Endodermal cell (in vitro differentiated cells): ENCODE measurements around the gene CWC25. TPM values are rescaled to one million over a fixed set of nuclear protein-coding genes. Genes with fewer than 3 reads are reported as not detected.

Experiments
- DNase-seq: peaks from one replicate; pipeline ENCODE4 v3.0.0-alpha.2; 2017
- H3K27ac ChIP-seq: 2 replicates; pipeline ENCODE4 v1.5.1; 2013; ENCODE audit warnings: mild to moderate bottlenecking, low read depth, low read length, moderate library complexity
- H3K27me3 ChIP-seq: 2 replicates; pipeline ENCODE4 v1.6.1; 2013; ENCODE audit warnings: mild to moderate bottlenecking, low read length, moderate library complexity; ENCODE audit not compliant: insufficient read depth, control insufficient read depth, poor library complexity, severe bottlenecking
- H3K36me3 ChIP-seq: 2 replicates; pipeline ENCODE4 v1.7.0; 2013; ENCODE audit warnings: mild to moderate bottlenecking, low read length, moderate library complexity; ENCODE audit not compliant: control insufficient read depth, insufficient read depth
- H3K4me1 ChIP-seq: one replicate; pipeline ENCODE4 v1.7.0; 2013; ENCODE audit warnings: low read length; ENCODE audit not compliant: control insufficient read depth, insufficient read depth
- H3K4me3 ChIP-seq: 2 replicates; pipeline ENCODE4 v1.5.1; 2013; ENCODE audit warnings: mild to moderate bottlenecking, low read length, moderate library complexity
- H3K9ac ChIP-seq: 2 replicates; pipeline ENCODE4 v1.6.1; 2013; ENCODE audit warnings: mild to moderate bottlenecking, low read length, moderate library complexity; ENCODE audit not compliant: poor library complexity, severe bottlenecking; ENCODE audit errors: extremely low read depth
- H3K9me3 ChIP-seq: 2 replicates; pipeline ENCODE4 v1.6.1; 2013; ENCODE audit warnings: mild to moderate bottlenecking, low read length, moderate library complexity; ENCODE audit not compliant: control insufficient read depth
- H3K27ac Mint-ChIP-seq: 2 replicates; pipeline ENCODE4 v1.8.0; 2020; ENCODE audit warnings: mixed read lengths
- H3K27me3 Mint-ChIP-seq: 2 replicates; pipeline ENCODE4 v1.8.0; 2021; ENCODE audit warnings: mild to moderate bottlenecking, mixed read lengths; ENCODE audit not compliant: insufficient read depth
- H3K36me3 Mint-ChIP-seq: 2 replicates; pipeline ENCODE4 v1.8.0; 2020; ENCODE audit warnings: low read depth, mixed read lengths
- H3K4me1 Mint-ChIP-seq: 2 replicates; pipeline ENCODE4 v1.8.0; 2020; ENCODE audit warnings: mixed read lengths
- H3K4me3 Mint-ChIP-seq: 2 replicates; pipeline ENCODE4 v1.8.0; 2020; ENCODE audit warnings: mild to moderate bottlenecking, moderate library complexity, mixed read lengths
- H3K9me3 Mint-ChIP-seq: 2 replicates; pipeline ENCODE4 v1.8.0; 2020; ENCODE audit warnings: mild to moderate bottlenecking, mixed read lengths
- CTCF ChIP-seq: fragments of 200-600 bp; sonication (generic); conservative IDR thresholded peaks from 2 replicates; pipeline ENCODE4 v1.5.0; 2021; ENCODE audit warnings: antibody characterized with exemption, mild to moderate bottlenecking
- WGBS, 2 experiments: methylation state at CpG; one replicate each; pipeline versions ENCODE4 v1.1.5 to v1.1.7; 2013; ENCODE audit warnings: missing lambda C conversion rate in 2 of 2, mixed read lengths in 1 of 2; ENCODE audit not compliant: insufficient coverage in 1 of 2, insufficient read length in 1 of 2; 5-methylcytosine and 5-hydroxymethylcytosine counted together
- total RNA-seq, 2 donors: library from RNA; stranded (reverse); fragmentation: NEBNext Ultra II Directional in 1 of 2; extraction: Animal tissue kit (Norgen Biotek cat#: 25700) in 1 of 2; gene quantifications; 2 replicates in 1 of 2; 3 replicates in 1 of 2; pipeline ENCODE4 v1.2.1, GENCODE V29; 2021

CWC25 gene
- total RNA-seq, 2 donors from 2014 or later: 14.6 to 15.0 TPM

- no peak for DNase-seq
- no peaks in the 10 kb centered on the region for H3K9me3 Mint-ChIP-seq
- H3K27ac Mint-ChIP-seq: peak overlapping the region; percentile 99
- peaks cover 11% of the 10 kb centered on the region for H3K4me1 ChIP-seq
- H3K36me3 Mint-ChIP-seq: peaks cover 3% of the 10 kb centered on the region
- peaks cover 35% of the 10 kb centered on the region for H3K36me3 ChIP-seq
- H3K4me3 Mint-ChIP-seq: peak overlapping the region; percentile 100
- peak overlapping the region; percentile 84 for H3K27ac ChIP-seq
- TF ChIP-seq CTCF: no peak
- no peaks in the 10 kb centered on the region for H3K27me3 Mint-ChIP-seq
- H3K9me3 ChIP-seq: no peaks in the 10 kb centered on the region
- H3K27me3 ChIP-seq: no peaks in the 10 kb centered on the region
- 0% methylated on average over 2 to 30 of the region's 56 CpGs for WGBS, 2 experiments
- H3K4me3 ChIP-seq: peak overlapping the region; percentile 93
- peaks cover 28% of the 10 kb centered on the region for H3K4me1 Mint-ChIP-seq
- peak overlapping the region; percentile 92 for H3K9ac ChIP-seq
Measured at GRCh38 chr17:38870259-38871165, 45.4 kb upstream of the CWC25 start.

- Mint-ChIP-seq H3K4me1 (peaks cover 28% of the 10 kb centered on the region), H3K9me3 (no peaks in the 10 kb centered on the region), H3K36me3 (peaks cover 3% of the 10 kb centered on the region), H3K4me3 (peak within 1 kb of the TSS; percentile 100), H3K27me3 (no peaks in the 10 kb centered on the region), H3K27ac (peak within 1 kb of the TSS; percentile 99)
- DNase-seq: peak; percentile 96
- Histone ChIP-seq H3K36me3 (peaks cover 31% of the 10 kb centered on the region), H3K9me3 (no peaks in the 10 kb centered on the region), H3K27me3 (no peaks in the 10 kb centered on the region), H3K9ac (peak within 1 kb of the TSS; percentile 92), H3K4me3 (peak within 1 kb of the TSS; percentile 93), H3K4me1 (peaks cover 11% of the 10 kb centered on the region), H3K27ac (peak within 1 kb of the TSS; percentile 84)
- 0 to 1% methylated on average over 35 to 73 of the region's 73 CpGs for WGBS, 2 experiments
- no peak for TF ChIP-seq CTCF
Measured at GRCh38 chr17:38869526-38870258, 44.6 kb upstream of the CWC25 start, which contains the start of gene LASP1. LASP1 (plus strand) TSS chr17:38870058; CDS start chr17:38870190, 132 bp downstream.

GRCh38 chr17:38868817-38869525 lies 43.9 kb upstream of the CWC25 start:
- H3K27ac ChIP-seq: peak overlapping the region; percentile 84
- peak overlapping the region; percentile 100 for H3K4me3 Mint-ChIP-seq
- TF ChIP-seq CTCF: no peak
- DNase-seq: peak; percentile 99
- peak overlapping the region; percentile 97 for H3K27ac Mint-ChIP-seq
- no peaks in the 10 kb centered on the region for H3K27me3 ChIP-seq
- WGBS, 2 experiments: 5 to 8% methylated on average over 11 to 26 of the region's 26 CpGs
- peak overlapping the region; percentile 93 for H3K4me3 ChIP-seq
- peaks cover 24% of the 10 kb centered on the region for H3K36me3 ChIP-seq
- peaks cover 3% of the 10 kb centered on the region for H3K36me3 Mint-ChIP-seq
- no peaks in the 10 kb centered on the region for H3K27me3 Mint-ChIP-seq
- H3K9me3 Mint-ChIP-seq: no peaks in the 10 kb centered on the region
- H3K4me1 Mint-ChIP-seq: peaks cover 22% of the 10 kb centered on the region
- peak overlapping the region; percentile 89 for H3K9ac ChIP-seq
- peaks cover 11% of the 10 kb centered on the region for H3K4me1 ChIP-seq
- H3K9me3 ChIP-seq: no peaks in the 10 kb centered on the region
